ENCODE results near the gene PSG5. TPM values are rescaled to one million over a fixed set of nuclear protein-coding genes. Genes with fewer than 3 reads are reported as not detected.
A peak's percentile ranks its signal among the peaks of the same experiment; 100 is the strongest.
"Not testable (repeated sequence)": the region's sequence is repeated elsewhere in the genome, so short reads cannot be mapped to it uniquely, and the experiment has no call there.

The PSG5 gene
- total RNA-seq, 1 experiment from 2014 or later = not detected

- not testable (repeated sequence) for H2AK5ac ChIP-seq (ENCODE audit: insufficient read length, low read length); H3K4ac ChIP-seq (ENCODE audit: low read depth, low read length); H3K4me3 Mint-ChIP-seq; H3K27me3 ChIP-seq (ENCODE audit: insufficient read depth, low read length); H3K4me1 Mint-ChIP-seq; H3K4me1 ChIP-seq (ENCODE audit: insufficient read depth, low read length); H3K23ac ChIP-seq (ENCODE audit: insufficient read length, low read depth, low read length); H3K36me3 Mint-ChIP-seq (ENCODE audit: insufficient read depth in 1 of 3, low read depth in 3 of 3); H3K9ac ChIP-seq (ENCODE audit: extremely low read depth, insufficient read length, low read length); H3K56ac ChIP-seq (ENCODE audit: insufficient read length, low read depth, low read length); DNase-seq; H3K4me2 ChIP-seq (ENCODE audit: insufficient read depth, insufficient read length, low read length); H3K9me3 ChIP-seq (ENCODE audit: control insufficient read depth, low read depth, low read length); H2BK20ac ChIP-seq (ENCODE audit: low read depth, low read length, poor library complexity, severe bottlenecking); H3K27ac Mint-ChIP-seq; H4K8ac ChIP-seq (replicated peaks; ENCODE audit: insufficient read length, low read depth, low read length); H4K91ac ChIP-seq (ENCODE audit: insufficient read length, low read depth, low read length); H4K20me1 ChIP-seq (ENCODE audit: control insufficient read depth, insufficient read depth, insufficient read length); H3K79me1 ChIP-seq (ENCODE audit: insufficient read depth, low read depth, low read length, poor library complexity, severe bottlenecking); H3K79me2 ChIP-seq (ENCODE audit: insufficient read depth, low read length); H3T11ph ChIP-seq (ENCODE audit: low read length); H3K27me3 Mint-ChIP-seq (ENCODE audit: low read depth); H2BK5ac ChIP-seq (ENCODE audit: insufficient read length, low read length); H2BK12ac ChIP-seq (ENCODE audit: insufficient read length, low read depth, low read length); H4K5ac ChIP-seq (ENCODE audit: insufficient read length, low read depth, low read length); H2BK15ac ChIP-seq (ENCODE audit: low read depth, low read length); H3K18ac ChIP-seq (ENCODE audit: insufficient read length, low read depth, low read length); H2BK120ac ChIP-seq (ENCODE audit: low read depth, low read length, poor library complexity, severe bottlenecking); H3K27ac ChIP-seq (ENCODE audit: insufficient read length, low read depth, low read length); H3K23me2 ChIP-seq (ENCODE audit: insufficient read length, low read depth, low read length, poor library complexity, severe bottlenecking); H3K14ac ChIP-seq (ENCODE audit: insufficient read depth, low read length); H2AFZ ChIP-seq (ENCODE audit: low read length)
- no CpG with 5 or more reads among the region's 8 CpGs for WGBS (ENCODE audit: extremely low coverage, insufficient read length, low lambda C conversion rate)
- TF ChIP-seq, protein P1, sequence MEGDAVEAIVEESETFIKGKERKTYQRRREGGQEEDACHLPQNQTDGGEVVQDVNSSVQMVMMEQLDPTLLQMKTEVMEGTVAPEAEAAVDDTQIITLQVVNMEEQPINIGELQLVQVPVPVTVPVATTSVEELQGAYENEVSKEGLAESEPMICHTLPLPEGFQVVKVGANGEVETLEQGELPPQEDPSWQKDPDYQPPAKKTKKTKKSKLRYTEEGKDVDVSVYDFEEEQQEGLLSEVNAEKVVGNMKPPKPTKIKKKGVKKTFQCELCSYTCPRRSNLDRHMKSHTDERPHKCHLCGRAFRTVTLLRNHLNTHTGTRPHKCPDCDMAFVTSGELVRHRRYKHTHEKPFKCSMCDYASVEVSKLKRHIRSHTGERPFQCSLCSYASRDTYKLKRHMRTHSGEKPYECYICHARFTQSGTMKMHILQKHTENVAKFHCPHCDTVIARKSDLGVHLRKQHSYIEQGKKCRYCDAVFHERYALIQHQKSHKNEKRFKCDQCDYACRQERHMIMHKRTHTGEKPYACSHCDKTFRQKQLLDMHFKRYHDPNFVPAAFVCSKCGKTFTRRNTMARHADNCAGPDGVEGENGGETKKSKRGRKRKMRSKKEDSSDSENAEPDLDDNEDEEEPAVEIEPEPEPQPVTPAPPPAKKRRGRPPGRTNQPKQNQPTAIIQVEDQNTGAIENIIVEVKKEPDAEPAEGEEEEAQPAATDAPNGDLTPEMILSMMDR (conservative IDR thresholded peaks at IDR 0.05) = peak; percentile 25; the same call in 2 of the 3 replicates
- H3K9me3 Mint-ChIP-seq = peaks cover 53 to 71% of the 10 kb centered on the region in 2 experiments
Measured at GRCh38 chr19:43207174-43207573, 20.8 kb upstream of the PSG5 start.

DNA sequence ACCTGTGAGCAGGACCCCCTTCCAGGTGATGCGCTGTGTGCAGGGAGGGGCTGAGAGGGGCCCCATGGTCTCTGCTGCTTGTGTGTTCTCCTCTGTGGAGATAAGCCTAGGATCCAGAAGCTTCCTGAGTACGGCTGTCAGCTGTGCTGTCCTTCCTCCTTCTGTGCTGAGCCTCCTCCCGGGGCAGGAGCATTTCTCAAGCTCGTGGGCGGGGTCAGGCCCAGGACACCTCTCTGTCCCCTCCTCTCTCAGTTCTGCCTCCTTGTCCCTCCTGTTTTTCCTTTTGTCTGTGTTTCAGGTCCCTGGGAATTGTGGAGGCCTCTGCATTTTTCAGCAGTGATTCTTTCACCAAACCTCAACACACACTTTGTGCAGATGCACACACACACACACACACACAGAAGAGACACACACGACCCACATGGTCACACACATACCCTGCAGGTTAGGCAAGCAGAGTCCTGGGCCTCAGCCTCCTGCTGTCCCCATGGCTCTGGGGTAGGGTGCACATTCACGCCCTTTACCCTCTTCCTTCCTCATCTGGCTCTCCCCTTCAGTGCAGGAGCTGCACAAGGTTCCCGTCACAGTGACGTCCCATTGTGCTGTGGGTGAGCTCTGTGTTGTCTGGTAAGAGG lies 19.3 kb upstream of the PSG5 start, which contains the start of gene PSG4:
PSG4 (minus strand) TSS at position 168 of the 635 bp plus-strand sequence; CDS start at position 66, 102 bp downstream.
- H3K56ac ChIP-seq (ENCODE audit: insufficient read length, low read depth, low read length); H2BK12ac ChIP-seq (ENCODE audit: insufficient read length, low read depth, low read length); H3K79me1 ChIP-seq (ENCODE audit: insufficient read depth, low read depth, low read length, poor library complexity, severe bottlenecking); H2BK20ac ChIP-seq (ENCODE audit: low read depth, low read length, poor library complexity, severe bottlenecking); H3K9ac ChIP-seq (ENCODE audit: extremely low read depth, insufficient read length, low read length); H3K23ac ChIP-seq (ENCODE audit: insufficient read length, low read depth, low read length); H3K27ac Mint-ChIP-seq; H3K14ac ChIP-seq (ENCODE audit: insufficient read depth, low read length); H2BK5ac ChIP-seq (ENCODE audit: insufficient read length, low read length); H4K5ac ChIP-seq (ENCODE audit: insufficient read length, low read depth, low read length); H4K91ac ChIP-seq (ENCODE audit: insufficient read length, low read depth, low read length); H3K4me1 Mint-ChIP-seq; H2BK120ac ChIP-seq (ENCODE audit: low read depth, low read length, poor library complexity, severe bottlenecking); H3K27me3 Mint-ChIP-seq (ENCODE audit: low read depth); H3K27me3 ChIP-seq (ENCODE audit: insufficient read depth, low read length); H4K8ac ChIP-seq (replicated peaks; ENCODE audit: insufficient read length, low read depth, low read length); H3K79me2 ChIP-seq (ENCODE audit: insufficient read depth, low read length); H3K4me2 ChIP-seq (ENCODE audit: insufficient read depth, insufficient read length, low read length); H3T11ph ChIP-seq (ENCODE audit: low read length); H3K9me3 ChIP-seq (ENCODE audit: control insufficient read depth, low read depth, low read length); DNase-seq; H3K4me1 ChIP-seq (ENCODE audit: insufficient read depth, low read length); H2AFZ ChIP-seq (ENCODE audit: low read length); H4K20me1 ChIP-seq (ENCODE audit: control insufficient read depth, insufficient read depth, insufficient read length); H2BK15ac ChIP-seq (ENCODE audit: low read depth, low read length); H3K4ac ChIP-seq (ENCODE audit: low read depth, low read length); H3K4me3 Mint-ChIP-seq; H2AK5ac ChIP-seq (ENCODE audit: insufficient read length, low read length); H3K36me3 Mint-ChIP-seq (ENCODE audit: insufficient read depth in 1 of 3, low read depth in 3 of 3); H3K18ac ChIP-seq (ENCODE audit: insufficient read length, low read depth, low read length); H3K27ac ChIP-seq (ENCODE audit: insufficient read length, low read depth, low read length); H3K23me2 ChIP-seq (ENCODE audit: insufficient read length, low read depth, low read length, poor library complexity, severe bottlenecking): not testable (repeated sequence)
- WGBS (ENCODE audit: extremely low coverage, insufficient read length, low lambda C conversion rate) = no CpG with 5 or more reads among the region's 9 CpGs
- peaks cover 56 to 79% of the 10 kb centered on the region in 2 experiments for H3K9me3 Mint-ChIP-seq

All from H9 (cell line).